ENCODE results near the gene CHCHD6. TPM values are rescaled to one million over a fixed set of nuclear protein-coding genes. Genes with fewer than 3 reads are reported as not detected.

Gene CHCHD6
- total and polyA plus RNA-seq, 2 donors = 10.5 to 14.2 TPM

DNA sequence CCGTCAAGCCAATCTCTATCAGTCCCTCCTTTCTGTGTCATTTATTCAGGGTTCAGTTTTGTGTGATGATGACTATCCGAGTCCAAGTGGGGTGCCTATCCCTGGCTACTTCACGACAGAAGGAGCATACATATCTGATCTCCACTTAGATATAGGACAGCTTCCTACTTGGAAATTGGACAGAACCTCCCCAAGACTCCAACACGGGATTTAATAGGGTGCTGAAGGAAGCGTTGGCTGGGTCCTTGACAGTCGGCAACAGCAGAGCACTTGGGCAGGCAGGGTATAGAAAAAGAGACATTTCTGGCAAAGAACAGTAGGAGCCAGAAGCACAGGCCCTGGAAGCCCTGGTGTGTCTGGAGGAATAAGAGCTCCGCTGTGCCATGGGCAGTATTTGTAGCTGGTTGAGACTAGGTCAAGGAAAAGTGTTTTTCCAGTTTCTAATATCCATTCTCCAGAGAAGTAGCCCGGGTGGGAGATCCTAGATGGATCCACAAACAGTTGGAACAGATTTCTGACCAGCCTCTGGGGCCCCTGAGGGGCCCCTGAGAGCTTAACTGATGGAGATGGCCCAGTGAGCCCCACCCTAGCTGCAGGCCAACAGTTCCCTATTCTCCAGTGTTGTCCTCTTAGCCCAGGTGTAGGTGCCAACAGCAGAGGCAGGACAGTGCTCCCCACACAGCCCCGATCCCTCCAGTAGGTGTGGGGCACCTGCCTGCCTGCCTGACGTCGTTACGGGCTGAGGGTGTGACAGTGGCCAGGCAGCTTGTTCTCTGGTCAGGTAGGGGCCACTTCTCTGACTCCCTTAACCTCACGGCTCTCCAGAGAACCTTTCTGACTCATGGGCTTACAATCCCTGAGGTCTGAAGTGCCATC, 130.8 kb downstream of the CHCHD6 start:
- H3K36me3 ChIP-seq (ENCODE audit: control insufficient read depth in 2 of 2, insufficient read depth in 2 of 2, low read length in 1 of 2) = no peaks in the 10 kb centered on the region
- no peak for DNase-seq (ENCODE audit: low read depth in 6 of 9, low spot score in 9 of 9)
- WGBS = 96% methylated on average over 13 of the region's 13 CpGs

GRCh38 chr3:126835472-126836219, 131.6 kb downstream of the CHCHD6 start:
- DNase-seq (ENCODE audit: low read depth in 6 of 9, low spot score in 9 of 9) = no peak
- H3K27me3 ChIP-seq (ENCODE audit: control insufficient read depth in 2 of 2, insufficient read depth in 1 of 2, low read length in 1 of 2) = no peaks in the 10 kb centered on the region
- H3K9me3 ChIP-seq (ENCODE audit: control insufficient read depth in 2 of 2, insufficient read depth in 1 of 2, low read length in 1 of 2) = no peaks in the 10 kb centered on the region
- no peaks in the 10 kb centered on the region for H3K4me1 ChIP-seq (ENCODE audit: control insufficient read depth in 2 of 2, insufficient read depth in 2 of 2, low read length in 2 of 2)
- H3K4me3 ChIP-seq (ENCODE audit: low read length in 2 of 2) = no peak overlapping the region
- H3K36me3 ChIP-seq (ENCODE audit: control insufficient read depth in 2 of 2, insufficient read depth in 2 of 2, low read length in 1 of 2) = no peaks in the 10 kb centered on the region
- H3K27ac ChIP-seq (ENCODE audit: low read depth in 1 of 2, low read length in 1 of 2) = no peak overlapping the region
- WGBS = 97% methylated on average over 9 of the region's 9 CpGs

More for the DNA sequence above, 130.8 kb downstream of the CHCHD6 start:
- H3K27ac ChIP-seq (ENCODE audit: low read depth in 1 of 2, low read length in 1 of 2) = no peak overlapping the region
- H3K4me3 ChIP-seq (ENCODE audit: low read length in 2 of 2) = no peak overlapping the region
- no peaks in the 10 kb centered on the region for H3K27me3 ChIP-seq (ENCODE audit: control insufficient read depth in 2 of 2, insufficient read depth in 1 of 2, low read length in 1 of 2)
- H3K9me3 ChIP-seq (ENCODE audit: control insufficient read depth in 2 of 2, insufficient read depth in 1 of 2, low read length in 1 of 2) = no peaks in the 10 kb centered on the region
- no peaks in the 10 kb centered on the region for H3K4me1 ChIP-seq (ENCODE audit: control insufficient read depth in 2 of 2, insufficient read depth in 2 of 2, low read length in 2 of 2)

DNA sequence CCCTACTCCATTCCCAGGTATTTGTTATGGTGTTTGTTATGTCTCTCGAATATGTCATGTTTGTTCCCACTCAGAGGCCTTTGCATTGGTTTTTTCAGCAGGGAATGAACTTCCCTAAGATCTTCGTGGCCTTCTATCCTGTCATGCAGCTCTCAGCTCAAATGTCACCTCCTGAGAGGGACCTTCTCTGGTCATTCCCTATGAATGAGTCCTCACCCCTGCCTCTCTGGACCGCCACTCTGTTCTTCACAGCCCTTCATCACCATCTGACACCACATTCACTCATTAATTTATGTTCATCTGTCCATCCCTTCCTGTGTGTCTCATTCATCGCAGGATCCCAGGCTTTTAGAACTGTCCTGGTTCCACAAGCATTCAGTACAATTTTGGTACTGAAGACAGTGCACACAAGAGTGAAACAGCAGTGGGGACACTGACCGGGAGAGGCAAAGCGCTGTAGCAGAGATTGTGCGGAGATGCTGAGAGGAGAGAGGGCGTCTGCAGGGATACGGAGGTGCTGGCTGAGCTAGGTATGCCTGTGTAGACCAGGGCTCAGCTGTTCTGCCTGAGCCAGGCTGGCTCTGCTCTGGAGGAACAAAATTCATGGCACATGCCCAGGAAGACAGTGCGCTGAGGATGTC, 132.3 kb downstream of the CHCHD6 start:
- Histone ChIP-seq H3K27me3 (ENCODE audit: control insufficient read depth in 2 of 2, insufficient read depth in 1 of 2, low read length in 1 of 2) (no peaks in the 10 kb centered on the region), H3K27ac (ENCODE audit: low read depth in 1 of 2, low read length in 1 of 2) (no peak overlapping the region), H3K4me3 (ENCODE audit: low read length in 2 of 2) (no peak overlapping the region), H3K9me3 (ENCODE audit: control insufficient read depth in 2 of 2, insufficient read depth in 1 of 2, low read length in 1 of 2) (no peaks in the 10 kb centered on the region), H3K36me3 (ENCODE audit: control insufficient read depth in 2 of 2, insufficient read depth in 2 of 2, low read length in 1 of 2) (no peaks in the 10 kb centered on the region), H3K4me1 (ENCODE audit: control insufficient read depth in 2 of 2, insufficient read depth in 2 of 2, low read length in 2 of 2) (no peaks in the 10 kb centered on the region)
- DNase-seq (ENCODE audit: low read depth in 6 of 9, low spot score in 9 of 9) = no peak
- WGBS = 98% methylated on average over 10 of the region's 10 CpGs

GRCh38 chr3:126837773-126838172, 133.7 kb downstream of the CHCHD6 start:
- H3K4me3 ChIP-seq (ENCODE audit: low read length in 2 of 2) = no peak overlapping the region
- H3K27me3 ChIP-seq (ENCODE audit: control insufficient read depth in 2 of 2, insufficient read depth in 1 of 2, low read length in 1 of 2) = no peaks in the 10 kb centered on the region
- H3K9me3 ChIP-seq (ENCODE audit: control insufficient read depth in 2 of 2, insufficient read depth in 1 of 2, low read length in 1 of 2) = no peaks in the 10 kb centered on the region
- H3K27ac ChIP-seq (ENCODE audit: low read depth in 1 of 2, low read length in 1 of 2) = no peak overlapping the region
- no peak for DNase-seq (ENCODE audit: low read depth in 6 of 9, low spot score in 9 of 9)
- H3K36me3 ChIP-seq (ENCODE audit: control insufficient read depth in 2 of 2, insufficient read depth in 2 of 2, low read length in 1 of 2) = no peaks in the 10 kb centered on the region
- 95% methylated on average over 4 of the region's 4 CpGs for WGBS
- H3K4me1 ChIP-seq (ENCODE audit: control insufficient read depth in 2 of 2, insufficient read depth in 2 of 2, low read length in 2 of 2) = no peaks in the 10 kb centered on the region

DNA sequence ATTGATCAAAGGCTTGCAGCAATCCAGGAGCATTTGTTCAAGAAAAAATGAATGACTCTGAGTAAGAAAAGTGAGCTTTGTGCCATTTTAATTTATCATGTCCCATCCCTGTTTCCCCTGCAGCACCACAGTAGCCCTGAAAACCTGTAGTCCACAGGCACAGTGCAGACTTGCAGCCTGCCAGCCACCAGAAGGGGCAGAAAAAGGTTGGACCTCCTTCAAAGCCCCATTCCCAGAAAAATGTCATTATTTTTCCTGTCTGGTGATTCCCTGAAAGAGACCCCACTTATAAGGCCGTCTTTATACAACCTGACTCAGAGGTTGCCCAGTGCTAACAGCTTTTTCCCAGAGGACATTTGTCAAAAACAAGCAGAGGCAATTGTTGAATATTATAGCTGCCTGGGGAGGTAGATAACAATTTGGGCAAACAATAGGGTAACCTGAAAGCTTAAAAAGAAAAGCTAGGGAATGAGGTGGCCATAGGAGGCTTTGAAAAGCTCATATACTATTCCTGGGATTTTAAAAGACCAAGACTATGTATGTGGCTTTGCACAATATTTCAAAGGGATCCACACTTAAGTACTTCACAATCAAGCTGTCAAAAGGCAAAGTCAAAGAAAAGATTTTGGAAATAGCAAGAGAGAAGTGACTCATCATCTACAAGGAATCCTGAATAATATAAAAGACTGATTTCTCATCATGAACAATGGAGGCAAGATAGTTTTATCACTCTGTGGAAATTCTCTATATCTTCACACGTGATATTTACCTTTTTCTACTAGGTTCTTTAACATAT, 142.1 kb downstream of the CHCHD6 start:
- H3K4me3 ChIP-seq (ENCODE audit: low read length in 2 of 2) = no peak overlapping the region
- no peaks in the 10 kb centered on the region for H3K27me3 ChIP-seq (ENCODE audit: control insufficient read depth in 2 of 2, insufficient read depth in 1 of 2, low read length in 1 of 2)
- H3K9me3 ChIP-seq (ENCODE audit: control insufficient read depth in 2 of 2, insufficient read depth in 1 of 2, low read length in 1 of 2) = no peaks in the 10 kb centered on the region
- no peaks in the 10 kb centered on the region for H3K36me3 ChIP-seq (ENCODE audit: control insufficient read depth in 2 of 2, insufficient read depth in 2 of 2, low read length in 1 of 2)
- H3K4me1 ChIP-seq (ENCODE audit: control insufficient read depth in 2 of 2, insufficient read depth in 2 of 2, low read length in 2 of 2) = no peaks in the 10 kb centered on the region
- DNase-seq (ENCODE audit: low read depth in 6 of 9, low spot score in 9 of 9) = no peak
- WGBS = 98% methylated on average over 2 of the region's 2 CpGs
- H3K27ac ChIP-seq (ENCODE audit: low read depth in 1 of 2, low read length in 1 of 2) = no peak overlapping the region

- Histone ChIP-seq H3K27me3 (ENCODE audit: control insufficient read depth in 2 of 2, insufficient read depth in 1 of 2, low read length in 1 of 2) (no peaks in the 10 kb centered on the region), H3K27ac (ENCODE audit: low read depth in 1 of 2, low read length in 1 of 2) (no peak overlapping the region), H3K4me1 (ENCODE audit: control insufficient read depth in 2 of 2, insufficient read depth in 2 of 2, low read length in 2 of 2) (no peaks in the 10 kb centered on the region), H3K36me3 (ENCODE audit: control insufficient read depth in 2 of 2, insufficient read depth in 2 of 2, low read length in 1 of 2) (no peaks in the 10 kb centered on the region), H3K4me3 (ENCODE audit: low read length in 2 of 2) (no peak overlapping the region), H3K9me3 (ENCODE audit: control insufficient read depth in 2 of 2, insufficient read depth in 1 of 2, low read length in 1 of 2) (no peaks in the 10 kb centered on the region)
- no peak for DNase-seq (ENCODE audit: low read depth in 6 of 9, low spot score in 9 of 9)
- 99% methylated on average over 3 of the region's 3 CpGs for WGBS
These were observed 143.0 kb downstream of the CHCHD6 start for GRCh38 chr3:126847061-126847460.

DNA sequence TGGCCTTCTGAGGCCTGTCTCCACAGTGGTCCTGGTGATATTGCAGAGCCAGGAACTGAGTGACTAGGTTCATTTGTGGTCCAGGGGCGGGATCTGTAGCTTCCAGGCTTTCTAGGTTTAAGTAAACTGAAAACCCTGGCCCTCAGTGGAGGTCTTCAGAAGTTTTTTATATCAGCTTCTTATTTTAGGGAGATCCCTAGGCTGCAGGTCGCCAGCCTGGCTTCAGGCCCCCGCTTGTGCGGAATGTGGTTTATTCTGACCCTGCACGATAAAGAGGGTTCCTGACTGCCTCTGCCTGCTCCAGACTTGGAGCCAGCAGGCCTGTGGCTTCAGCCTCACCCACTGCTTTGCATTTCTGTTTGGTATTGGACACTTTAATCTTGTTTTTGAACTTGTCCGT, 145.0 kb downstream of the CHCHD6 start:
- no peak overlapping the region for H3K27ac ChIP-seq (ENCODE audit: low read depth in 1 of 2, low read length in 1 of 2)
- H3K4me1 ChIP-seq (ENCODE audit: control insufficient read depth in 2 of 2, insufficient read depth in 2 of 2, low read length in 2 of 2) = no peaks in the 10 kb centered on the region
- H3K36me3 ChIP-seq (ENCODE audit: control insufficient read depth in 2 of 2, insufficient read depth in 2 of 2, low read length in 1 of 2) = no peaks in the 10 kb centered on the region
- no peaks in the 10 kb centered on the region for H3K27me3 ChIP-seq (ENCODE audit: control insufficient read depth in 2 of 2, insufficient read depth in 1 of 2, low read length in 1 of 2)
- WGBS = 96% methylated on average over 6 of the region's 6 CpGs
- no peak for DNase-seq (ENCODE audit: low read depth in 6 of 9, low spot score in 9 of 9)
- H3K9me3 ChIP-seq (ENCODE audit: control insufficient read depth in 2 of 2, insufficient read depth in 1 of 2, low read length in 1 of 2) = no peaks in the 10 kb centered on the region
- H3K4me3 ChIP-seq (ENCODE audit: low read length in 2 of 2) = no peak overlapping the region

DNA sequence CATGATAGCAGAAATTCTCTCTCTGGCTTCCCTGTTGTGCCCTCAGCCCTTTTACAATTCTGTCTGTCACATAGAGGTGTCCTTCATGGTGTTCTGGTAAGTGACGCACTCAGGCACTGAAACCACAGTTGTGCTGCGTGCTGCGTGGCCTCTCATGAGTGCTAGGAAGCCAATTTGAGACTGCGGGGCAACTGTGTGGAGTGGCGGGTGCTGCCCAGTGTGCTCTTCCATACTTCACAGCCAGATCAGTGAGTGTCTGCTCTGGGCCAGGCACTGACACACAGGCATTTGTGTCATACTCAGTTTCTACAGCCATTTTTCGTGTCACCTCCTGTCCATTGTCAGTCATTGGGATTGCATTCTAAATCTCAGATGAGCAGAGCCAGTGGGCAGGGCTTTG, 145.7 kb downstream of the CHCHD6 start:
- DNase-seq (ENCODE audit: low read depth in 6 of 9, low spot score in 9 of 9) = no peak
- 98% methylated on average over 6 of the region's 6 CpGs for WGBS

More for the DNA sequence above, 145.7 kb downstream of the CHCHD6 start:
- Histone ChIP-seq H3K27ac (ENCODE audit: low read depth in 1 of 2, low read length in 1 of 2) (no peak overlapping the region), H3K4me3 (ENCODE audit: low read length in 2 of 2) (no peak overlapping the region), H3K36me3 (ENCODE audit: control insufficient read depth in 2 of 2, insufficient read depth in 2 of 2, low read length in 1 of 2) (no peaks in the 10 kb centered on the region), H3K9me3 (ENCODE audit: control insufficient read depth in 2 of 2, insufficient read depth in 1 of 2, low read length in 1 of 2) (no peaks in the 10 kb centered on the region), H3K4me1 (ENCODE audit: control insufficient read depth in 2 of 2, insufficient read depth in 2 of 2, low read length in 2 of 2) (no peaks in the 10 kb centered on the region), H3K27me3 (ENCODE audit: control insufficient read depth in 2 of 2, insufficient read depth in 1 of 2, low read length in 1 of 2) (no peaks in the 10 kb centered on the region)
